CD4-positive, alpha-beta T cell treated with Interleukin-17A for 4 hours (primary cell): ENCODE results near the gene VSTM2A.
"Not testable (repeated sequence)": the region's sequence is repeated elsewhere in the genome, so short reads cannot be mapped to it uniquely, and the experiment has no call there.

ENCODE experiments used
- DNase-seq: peaks from one replicate; pipeline ENCODE4 v3.0.0-alpha.2; 2020; ENCODE audit warnings: mixed read lengths

Gene VSTM2A, protein sequence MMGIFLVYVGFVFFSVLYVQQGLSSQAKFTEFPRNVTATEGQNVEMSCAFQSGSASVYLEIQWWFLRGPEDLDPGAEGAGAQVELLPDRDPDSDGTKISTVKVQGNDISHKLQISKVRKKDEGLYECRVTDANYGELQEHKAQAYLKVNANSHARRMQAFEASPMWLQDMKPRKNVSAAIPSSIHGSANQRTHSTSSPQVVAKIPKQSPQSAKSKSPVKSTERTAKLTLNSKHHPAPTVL

DNA sequence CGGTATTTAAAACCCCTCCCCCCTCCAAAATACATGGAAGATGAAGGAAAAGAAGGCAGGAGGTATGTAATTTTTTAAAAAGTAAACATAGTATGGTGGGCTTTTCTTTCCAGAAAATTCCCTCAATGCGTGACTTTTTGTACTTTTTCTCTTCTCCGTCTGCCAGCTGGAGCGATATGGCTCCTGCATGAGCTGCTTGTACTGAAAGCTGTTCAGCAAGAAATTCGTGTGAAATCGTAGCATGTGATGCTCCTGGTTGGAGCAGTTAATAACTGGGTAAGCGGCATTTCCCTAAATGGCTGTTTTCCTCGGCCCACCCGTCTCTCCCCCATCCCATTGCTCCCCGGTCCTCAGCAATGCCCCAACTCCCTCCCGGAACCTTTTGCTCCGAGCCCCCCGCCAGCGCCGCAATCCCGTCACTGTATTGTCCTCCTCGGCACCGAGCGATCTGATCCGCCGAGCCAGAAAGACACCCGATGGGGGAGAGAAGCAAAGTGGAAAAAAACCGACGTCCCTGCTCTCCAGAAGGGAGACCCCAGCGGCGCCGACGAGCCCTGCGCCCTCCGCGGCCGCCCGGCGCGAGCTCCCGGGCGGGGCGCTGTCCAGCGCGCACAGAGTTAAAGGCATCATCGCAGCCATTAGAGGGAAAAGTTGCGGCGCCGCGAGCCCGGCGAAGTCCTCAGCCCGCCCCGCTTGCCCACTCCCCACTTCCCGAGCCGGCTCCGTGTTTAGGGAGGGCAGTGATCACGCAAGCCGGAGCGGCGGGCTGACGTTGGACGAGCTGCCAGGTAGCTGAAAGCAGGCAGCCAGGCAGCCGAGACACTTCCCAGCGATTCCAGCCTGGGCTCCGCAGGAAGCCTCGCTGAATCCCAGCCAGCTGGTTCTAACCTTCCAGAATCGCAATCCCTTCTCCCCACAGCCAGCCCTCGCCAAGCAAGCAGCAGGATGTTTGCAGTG is at the start of gene VSTM2A:
TSS of gene VSTM2A (plus strand) at position 707 of the 957 bp plus-strand sequence. CDS start 356 bp downstream, outside the sequence.
- DNase-seq = no peak

DNA sequence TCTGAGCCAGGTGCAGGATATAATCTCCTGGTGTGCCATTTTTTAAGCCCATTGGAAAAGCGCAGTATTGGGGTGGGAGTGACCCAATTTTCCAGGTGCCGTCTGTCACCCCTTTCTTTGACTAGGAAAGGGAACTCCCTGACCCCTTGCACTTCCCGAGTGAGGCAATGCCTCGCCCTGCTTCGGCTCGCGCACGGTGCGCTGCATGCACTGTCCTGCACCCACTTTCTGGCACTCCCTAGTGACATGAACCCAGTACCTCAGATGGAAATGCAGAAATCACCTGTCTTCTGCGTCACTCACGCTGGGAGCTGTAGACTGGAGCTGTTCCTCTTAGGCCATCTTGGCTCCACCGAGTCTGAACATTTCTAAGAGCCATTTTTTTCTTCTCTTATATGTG is 37.6 kb upstream of the VSTM2A start:
- DNase-seq = not testable (repeated sequence)

DNA sequence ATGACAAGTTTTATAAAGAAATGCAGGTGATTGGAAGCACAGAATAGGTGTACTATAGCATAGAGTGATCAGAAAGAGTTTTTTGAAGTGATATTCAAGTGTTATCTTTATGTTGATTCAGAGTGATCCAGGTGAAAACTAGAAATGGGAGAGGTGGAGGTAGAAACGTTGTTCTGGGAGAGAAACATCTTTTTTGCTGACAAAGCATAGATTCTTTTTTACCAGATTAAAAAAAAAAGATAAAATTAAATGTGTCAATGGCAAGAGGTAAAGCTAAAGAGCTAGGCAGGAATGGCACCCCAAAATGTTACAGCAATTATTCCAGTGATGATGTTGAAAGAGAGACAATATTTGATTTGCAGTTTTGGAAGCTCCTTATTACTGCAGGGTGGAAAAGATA is 12.6 kb upstream of the VSTM2A start:
- DNase-seq = no peak

DNA sequence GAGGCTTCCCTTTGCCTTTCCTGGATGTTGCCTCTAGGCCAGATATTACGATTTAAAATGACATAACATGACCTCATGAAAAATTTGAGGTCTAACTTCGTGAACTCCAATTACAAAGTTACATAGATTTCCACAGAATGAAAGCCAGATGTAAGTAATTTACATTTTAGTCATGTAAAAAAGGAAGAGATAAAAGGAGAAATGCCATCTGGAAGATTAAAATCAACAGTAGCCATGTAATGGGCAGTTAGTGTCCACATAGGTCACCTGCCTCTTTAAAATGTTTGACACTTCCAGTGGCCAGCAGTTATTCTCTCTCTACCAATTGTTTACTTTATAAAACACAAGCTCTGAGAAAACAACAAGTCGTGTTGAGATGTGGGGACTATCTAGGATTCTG is 4.1 kb upstream of the VSTM2A start:
- DNase-seq = no peak

DNA sequence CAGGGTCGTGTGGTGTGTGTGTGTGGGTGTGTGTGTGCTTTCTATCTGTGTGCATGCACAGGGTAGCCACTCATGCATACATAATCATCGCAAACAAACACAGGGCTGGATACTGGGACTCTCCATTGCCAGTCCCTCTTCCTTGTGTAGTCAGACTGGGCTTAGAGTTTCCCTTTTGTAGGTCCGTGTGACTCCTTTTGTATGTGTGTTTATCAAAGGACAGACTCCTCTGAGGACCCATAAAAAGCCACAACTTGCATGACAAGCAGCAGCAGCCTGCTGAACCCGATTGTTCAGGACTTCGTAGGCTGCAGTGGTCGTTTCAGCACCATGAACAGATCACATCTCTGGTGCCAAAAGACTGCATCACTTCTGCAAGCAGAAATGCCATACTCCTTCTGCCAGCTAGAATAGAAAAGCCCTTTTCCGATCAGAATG is 895 bp downstream of the VSTM2A start:
- DNase-seq = no peak

DNA sequence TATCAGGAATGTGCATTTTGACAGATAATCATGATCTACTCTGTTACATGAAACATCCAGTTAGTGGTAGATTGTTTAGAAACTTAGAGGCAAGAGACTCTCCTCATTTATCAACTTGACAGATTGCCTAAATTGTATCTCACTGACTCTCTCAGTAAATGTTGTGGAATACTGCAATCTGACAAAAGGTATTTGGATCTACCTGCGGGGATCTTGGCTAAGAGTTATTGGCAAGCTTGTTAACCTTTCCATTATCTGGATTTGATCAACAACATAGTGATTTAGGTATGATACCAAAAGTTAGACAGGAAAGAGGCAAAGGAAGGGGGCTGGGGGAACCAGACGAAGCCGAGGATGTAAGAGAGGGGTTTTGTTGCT is 2.0 kb downstream of the VSTM2A start:
- DNase-seq = no peak

DNA sequence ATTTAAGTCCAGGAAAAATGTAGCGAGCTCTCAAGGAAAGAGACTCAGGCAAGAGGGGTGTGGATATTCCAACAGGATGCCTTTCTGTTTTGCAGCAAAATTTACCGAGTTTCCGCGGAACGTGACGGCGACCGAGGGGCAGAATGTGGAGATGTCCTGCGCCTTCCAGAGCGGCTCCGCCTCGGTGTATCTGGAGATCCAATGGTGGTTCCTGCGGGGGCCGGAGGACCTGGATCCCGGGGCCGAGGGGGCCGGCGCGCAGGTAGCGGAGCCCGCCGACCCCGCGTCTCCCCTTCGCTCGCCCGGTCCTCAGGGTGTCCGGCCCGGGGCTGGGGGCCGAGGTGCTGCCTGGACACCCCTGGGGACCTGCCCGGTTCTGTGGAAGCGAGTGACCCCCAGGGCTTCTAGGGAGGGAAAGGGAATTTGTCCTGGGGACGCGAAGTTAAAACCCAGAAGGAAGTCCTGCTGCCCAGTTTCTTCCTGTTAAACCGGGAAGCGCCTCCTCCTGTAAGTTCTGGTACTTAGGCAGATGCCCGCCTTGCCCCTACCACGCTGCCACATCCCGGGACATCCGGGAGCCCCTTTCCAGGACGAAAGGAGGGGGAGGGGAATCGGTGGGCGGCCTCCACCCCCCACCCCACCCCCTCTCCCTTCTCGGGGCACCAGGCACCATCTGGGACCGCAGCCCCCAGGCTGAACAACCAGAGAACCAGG is 2.5 kb downstream of the VSTM2A start:
- no peak for DNase-seq

DNA sequence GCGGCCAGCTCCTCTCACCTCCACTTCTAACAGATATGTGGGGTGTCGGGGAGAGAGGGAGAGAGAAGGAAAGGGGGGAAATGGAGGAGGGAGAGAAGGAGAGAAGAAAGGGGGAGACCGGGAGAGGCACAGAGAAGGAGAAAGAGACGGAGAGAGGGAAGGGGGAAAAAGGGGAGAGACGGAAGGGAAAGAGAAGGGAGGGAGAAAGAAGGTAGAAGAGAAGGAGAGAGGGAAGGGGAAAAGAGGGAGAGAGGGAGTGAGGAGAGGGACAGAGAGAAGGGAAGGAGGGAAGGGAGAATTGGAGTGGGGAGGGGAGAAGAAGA is 3.0 kb downstream of the VSTM2A start:
- DNase-seq = no peak

DNA sequence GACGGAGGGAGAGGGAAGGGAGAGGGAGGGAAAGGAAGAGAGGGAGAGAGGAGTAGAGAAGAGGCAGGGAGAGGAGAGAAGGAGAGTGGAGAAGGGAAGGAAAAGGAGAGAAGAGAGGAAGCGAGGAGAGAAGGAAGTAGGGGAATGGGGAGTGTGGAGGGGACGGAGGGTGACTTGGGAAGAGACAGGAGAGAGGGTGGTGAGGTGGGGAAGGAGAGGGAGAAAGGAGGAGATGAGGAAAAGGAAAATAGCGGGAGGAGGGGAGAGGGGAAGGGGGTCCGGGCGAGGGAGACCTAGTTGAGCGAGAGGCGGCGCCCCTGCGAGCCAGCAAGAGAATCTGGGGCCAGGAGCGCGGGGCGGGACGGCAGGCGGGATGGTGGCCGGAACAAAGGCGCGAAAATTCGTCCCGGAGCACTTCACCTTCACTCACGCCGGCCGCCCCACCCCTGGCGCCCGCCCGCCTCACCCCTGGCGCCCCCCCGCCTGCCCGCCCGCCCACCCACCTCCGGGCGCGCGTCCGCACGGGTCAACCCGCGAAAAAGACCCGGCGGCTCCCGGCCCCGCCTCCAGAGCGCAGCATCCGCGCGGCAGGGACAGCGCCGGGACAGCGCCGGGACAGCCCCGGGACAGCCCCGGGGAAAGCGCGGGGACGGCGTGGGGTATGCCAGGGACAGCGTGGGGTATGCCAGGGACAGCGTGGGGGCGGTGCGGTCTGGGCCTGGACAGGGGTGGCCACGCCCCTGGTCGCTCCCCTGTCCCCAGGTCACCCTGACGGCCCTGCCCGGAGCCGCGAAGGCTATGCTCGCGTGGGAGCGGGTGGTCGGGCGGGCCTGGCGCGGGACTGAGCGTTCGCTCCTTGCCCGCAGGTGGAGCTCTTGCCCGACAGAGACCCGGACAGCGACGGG is 4.2 kb downstream of the VSTM2A start:
- no peak for DNase-seq

DNA sequence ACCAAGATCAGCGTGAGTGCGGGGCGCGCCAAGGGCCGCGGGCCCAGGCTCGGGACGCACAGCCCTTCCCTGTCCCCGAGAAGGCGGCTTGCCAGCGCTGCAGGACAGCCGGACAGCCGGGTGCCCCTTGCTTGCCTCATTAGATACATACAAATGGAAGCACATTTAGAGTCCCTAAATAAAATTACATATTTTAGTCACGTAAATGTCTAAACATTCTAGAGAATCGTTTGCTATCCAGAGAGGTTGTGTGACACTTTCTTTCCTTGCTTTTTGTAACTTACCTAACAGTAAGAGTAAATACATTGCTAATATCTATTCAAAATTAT is 4.8 kb downstream of the VSTM2A start:
- DNase-seq = no peak

DNA sequence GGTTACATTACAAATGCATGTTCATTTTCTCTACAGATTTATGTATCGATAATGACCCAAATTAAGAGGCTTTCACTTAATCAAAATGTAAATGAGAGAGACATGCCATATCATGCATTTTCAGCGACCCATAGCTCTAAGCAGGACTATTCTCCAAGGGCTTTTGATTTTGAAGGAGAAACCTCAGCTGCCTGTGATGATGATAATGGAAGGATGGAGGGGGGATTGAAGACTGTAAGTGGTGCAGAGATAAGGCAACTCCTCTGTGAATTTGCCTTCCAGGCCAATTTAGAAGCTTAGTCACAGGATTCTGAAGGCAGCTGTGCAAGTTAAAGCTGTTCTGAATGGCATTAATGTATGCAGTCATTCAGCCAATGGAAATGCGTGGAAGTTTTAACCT is 8.3 kb downstream of the VSTM2A start:
- DNase-seq = no peak

DNA sequence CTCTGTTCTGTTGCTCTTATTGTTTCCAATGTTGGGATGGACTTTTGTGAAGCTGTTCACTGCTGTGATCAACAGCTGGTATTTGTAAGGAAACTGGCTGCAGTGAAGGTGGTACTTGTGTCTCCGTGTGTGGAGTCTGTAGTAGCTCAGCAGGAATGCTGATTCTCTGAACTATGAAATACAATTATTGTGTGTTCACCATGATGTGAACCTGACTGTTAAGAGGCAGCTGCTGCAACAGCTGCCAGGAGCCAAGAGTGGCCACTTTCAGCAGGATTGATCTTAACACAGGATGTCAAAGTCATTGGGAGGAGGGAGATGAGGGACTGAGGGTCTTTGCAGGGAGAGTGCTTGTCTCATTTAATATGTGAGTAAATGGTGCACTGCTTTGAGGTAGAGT is 13.9 kb downstream of the VSTM2A start:
- DNase-seq = no peak

DNA sequence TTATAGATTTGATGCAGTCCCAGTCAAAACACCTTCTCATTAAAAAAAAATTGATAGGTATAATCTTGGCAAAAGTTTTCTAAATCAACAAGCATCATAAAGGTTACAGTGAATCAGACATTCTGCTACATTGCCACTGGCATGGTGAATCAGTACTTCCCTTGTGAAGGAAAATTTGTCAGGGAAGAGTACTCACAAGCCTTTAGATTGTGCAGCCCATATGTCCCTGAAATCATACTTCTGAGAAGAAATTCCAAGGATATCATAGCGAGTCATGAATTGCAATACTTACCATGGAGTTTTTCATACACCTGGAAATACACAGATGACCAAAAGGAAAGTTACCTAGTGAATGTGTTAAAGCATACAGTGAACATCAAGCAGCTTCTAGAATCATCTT is 17.2 kb downstream of the VSTM2A start:
- DNase-seq = no peak

DNA sequence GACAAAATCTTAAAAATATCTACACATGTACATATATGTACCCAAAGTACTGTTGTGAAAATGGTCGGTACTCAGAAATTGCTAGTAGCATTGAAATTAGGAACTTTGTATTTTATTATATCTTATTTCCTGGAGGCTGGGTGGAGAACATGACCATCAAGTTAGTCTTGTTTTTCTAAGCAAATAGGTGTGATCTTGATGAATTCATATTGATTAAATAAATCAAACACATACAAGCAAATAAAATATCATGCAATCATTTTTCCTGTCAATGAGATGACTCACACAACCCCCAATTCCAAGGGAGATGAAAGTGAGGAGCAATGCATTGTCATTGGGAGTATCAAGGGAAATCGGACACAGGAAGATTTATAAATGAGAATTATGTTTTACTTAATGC is 18.0 kb downstream of the VSTM2A start:
- DNase-seq = no peak

DNA sequence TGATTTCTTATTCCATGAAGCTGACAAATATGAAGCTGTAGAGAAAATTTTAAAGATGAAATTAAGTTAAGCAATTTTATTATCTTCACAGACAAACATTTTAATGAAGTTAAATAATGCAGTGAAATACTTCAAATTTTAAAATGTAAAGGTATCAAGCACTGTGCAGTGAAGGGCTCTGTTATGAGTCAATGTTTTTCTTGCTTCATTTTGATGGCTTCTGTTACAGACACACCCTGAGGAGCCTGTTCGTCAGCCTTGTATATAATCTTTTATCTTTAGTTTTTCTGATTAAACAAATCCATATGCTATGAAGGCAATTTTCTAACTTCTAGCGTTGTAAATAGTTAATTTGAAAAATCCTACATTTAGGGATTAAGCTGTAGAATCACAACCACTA is 18.5 kb downstream of the VSTM2A start:
- DNase-seq = no peak

DNA sequence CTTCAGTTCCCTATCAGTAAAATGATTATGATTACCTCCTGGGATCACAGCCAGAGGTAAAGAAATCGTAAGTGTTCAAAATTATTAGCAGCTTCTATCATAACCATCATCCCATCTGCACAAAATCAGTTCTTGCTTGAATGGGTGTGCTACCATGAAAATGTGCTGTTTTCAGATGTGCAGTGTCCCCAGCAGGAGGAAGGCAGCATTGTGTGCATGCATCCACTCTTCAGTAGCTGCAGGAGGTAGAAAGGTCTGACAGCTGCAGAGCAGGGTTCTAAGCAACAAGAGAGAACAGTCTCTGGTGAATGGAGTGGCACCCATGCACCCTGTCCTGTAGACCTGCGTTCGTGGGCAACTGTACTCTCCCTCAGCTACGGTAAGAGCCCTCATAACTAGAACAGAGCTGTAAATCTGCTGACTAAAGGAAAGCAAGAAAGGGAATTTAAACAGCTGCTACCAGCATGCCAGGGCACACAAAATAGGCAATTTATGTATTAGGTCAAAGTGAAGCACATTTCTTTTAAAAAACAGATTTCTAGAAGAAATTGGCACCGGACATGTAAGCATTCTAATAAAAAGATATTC is 21.2 kb downstream of the VSTM2A start:
- no peak for DNase-seq

DNA sequence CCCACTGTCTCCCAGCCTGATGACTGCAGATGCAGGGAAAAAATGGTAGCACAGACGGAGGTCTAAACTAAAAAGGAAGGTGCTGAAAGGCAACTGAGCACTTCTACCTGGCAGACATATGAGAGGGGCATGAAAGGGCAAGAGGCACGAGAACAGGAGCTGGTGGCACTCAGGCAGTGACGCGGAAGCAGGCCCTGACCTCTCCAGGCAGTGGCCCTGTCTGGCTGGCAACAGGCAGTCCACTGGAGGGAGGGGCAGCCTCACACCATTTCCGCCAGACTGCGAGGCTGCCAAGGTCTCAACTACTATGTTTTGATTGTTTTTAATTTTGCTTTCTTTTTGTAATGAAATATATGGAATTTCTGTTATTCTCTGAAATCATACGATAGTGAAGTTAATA is 23.3 kb downstream of the VSTM2A start:
- DNase-seq = no peak

DNA sequence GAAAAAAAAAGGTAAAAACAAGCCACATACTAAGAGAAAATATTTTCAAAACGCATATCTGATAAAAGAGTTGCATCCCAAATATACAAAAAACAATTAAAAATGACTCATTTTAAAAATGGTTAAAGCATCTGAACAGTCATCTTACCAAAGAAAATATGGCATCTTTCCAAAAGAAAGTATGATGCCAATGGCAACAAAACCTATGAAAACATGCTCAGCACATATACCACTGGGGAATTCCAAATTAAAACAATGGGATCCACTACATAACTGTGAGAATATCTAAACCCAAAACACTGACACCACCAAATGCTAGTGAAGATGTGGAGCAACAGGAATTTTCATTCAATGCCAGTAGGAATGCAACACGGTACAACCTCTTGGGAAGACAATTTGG is 39.3 kb downstream of the VSTM2A start:
- no peak for DNase-seq

DNA sequence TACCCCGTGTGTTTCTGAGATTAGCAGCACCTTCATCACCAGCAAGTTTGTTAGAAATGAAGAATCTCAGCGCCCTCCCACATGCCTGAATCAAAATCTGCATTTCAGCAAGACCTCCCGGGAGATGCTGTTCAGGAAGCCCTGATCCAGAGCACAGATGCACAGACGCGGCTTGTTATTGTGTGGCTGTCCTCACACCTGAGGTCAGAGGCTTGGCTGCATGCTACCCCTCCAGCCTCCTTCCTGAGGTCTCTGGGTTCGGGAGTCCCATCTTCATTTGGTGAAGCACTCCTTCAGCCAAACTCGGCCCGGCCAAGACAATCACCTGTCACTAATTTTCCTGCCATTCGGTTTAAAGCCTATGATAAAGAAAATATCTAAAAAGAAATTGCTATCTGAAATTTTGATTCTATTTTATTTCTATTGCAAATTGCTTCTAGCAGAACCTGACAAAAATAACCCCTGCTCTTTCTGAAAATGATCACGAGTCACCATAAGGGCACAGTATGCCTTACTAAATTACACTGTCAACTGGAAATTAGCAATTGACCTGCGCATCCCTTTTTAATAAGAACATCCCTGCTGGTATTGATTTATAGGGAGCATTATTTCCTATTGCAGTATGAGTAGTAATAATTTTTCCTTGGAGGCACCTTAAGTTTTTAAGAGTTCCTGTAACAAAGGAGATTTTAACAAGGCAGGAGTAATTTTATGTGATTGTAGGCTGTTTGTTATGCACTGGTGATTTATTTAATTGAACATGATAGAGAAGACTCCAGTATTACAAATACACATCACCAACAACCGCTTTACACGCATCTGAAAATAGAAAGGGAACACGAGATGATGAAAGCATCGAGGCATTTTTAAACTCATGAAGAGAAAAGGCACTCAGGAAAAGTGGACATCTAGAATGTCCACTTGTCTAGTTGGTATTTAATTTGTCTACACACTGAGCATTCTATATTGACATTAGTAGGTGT is 49.5 kb downstream of the VSTM2A start:
- no peak for DNase-seq

DNA sequence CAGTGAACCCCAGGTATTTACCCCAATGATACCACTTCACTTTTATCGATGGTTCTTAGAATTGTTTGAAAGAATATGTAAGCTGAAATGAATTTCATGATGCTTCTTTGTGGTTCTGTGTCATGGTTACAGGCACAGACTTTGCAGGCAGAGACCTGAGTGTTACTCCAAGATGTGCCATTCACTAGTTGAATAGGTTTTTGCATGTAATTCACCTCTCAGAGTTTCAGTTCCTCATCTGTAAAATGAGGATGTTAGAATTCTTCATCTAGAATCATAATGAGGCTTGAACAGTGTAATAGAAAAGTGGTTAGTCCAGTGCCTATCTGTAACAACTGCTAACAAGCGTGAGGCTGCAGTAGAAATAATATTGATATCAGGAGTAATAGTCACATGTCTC is 54.6 kb downstream of the VSTM2A start:
- no peak for DNase-seq

DNA sequence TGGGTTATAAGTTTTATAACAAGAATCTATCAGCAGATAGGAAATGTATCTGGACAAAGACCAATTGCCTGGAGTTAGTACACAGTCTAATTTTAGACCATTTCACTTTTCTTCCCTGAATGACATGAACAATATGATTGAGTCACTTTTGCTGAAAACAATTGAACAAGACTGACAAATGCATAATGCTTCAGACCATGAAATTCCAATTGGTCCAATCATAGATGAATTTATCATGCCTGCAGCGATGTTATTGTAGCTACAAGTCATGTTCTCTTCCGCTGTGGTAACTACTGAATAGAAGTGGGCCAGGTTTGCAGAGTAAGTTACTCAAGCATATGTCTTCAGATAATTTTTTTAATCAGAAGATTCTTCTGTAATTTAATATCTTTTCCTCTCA is 73.4 kb downstream of the VSTM2A start:
- no peak for DNase-seq
